GM12865 (cell line): ENCODE data around the gene RTN4R.

Source experiments
- DNase-seq: peaks from one replicate; pipeline ENCODE4 v3.0.0; 2010; ENCODE audit warnings: low read depth
- H3K4me3 ChIP-seq: 2 replicates; pipeline ENCODE4 v1.5.1; 2011; ENCODE audit warnings: mild to moderate bottlenecking, low read depth, low read length, control low read depth
- TF ChIP-seq, protein P1 (sequence below): IDR thresholded peaks from 2 replicates; pipeline ENCODE4 v1.5.1; 2011; ENCODE audit warnings: low read length, control low read depth, low read depth, inconsistent platforms; ENCODE audit not compliant: insufficient read depth; ENCODE audit errors: missing control alignments

The RTN4R gene

DNA sequence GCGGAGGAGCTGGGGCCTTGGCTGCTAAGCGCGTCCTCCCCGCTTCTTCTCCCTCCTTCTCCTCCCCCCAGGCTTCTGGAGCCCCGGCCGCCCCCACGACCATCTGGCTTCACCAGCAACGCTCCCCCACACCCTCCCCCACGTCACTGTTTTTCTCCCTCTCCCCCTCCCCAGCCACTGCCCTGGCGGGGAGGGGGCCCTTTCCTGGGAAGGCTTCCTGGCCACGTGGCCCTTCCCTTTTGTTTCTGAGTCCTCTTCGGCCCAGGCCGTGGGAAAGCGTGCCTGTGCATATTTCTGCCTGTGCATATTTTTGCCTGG, 27.7 kb downstream of the RTN4R start:
- TF ChIP-seq, protein P1, sequence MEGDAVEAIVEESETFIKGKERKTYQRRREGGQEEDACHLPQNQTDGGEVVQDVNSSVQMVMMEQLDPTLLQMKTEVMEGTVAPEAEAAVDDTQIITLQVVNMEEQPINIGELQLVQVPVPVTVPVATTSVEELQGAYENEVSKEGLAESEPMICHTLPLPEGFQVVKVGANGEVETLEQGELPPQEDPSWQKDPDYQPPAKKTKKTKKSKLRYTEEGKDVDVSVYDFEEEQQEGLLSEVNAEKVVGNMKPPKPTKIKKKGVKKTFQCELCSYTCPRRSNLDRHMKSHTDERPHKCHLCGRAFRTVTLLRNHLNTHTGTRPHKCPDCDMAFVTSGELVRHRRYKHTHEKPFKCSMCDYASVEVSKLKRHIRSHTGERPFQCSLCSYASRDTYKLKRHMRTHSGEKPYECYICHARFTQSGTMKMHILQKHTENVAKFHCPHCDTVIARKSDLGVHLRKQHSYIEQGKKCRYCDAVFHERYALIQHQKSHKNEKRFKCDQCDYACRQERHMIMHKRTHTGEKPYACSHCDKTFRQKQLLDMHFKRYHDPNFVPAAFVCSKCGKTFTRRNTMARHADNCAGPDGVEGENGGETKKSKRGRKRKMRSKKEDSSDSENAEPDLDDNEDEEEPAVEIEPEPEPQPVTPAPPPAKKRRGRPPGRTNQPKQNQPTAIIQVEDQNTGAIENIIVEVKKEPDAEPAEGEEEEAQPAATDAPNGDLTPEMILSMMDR = no peak

GRCh38 chr22:20239676-20240446, 28.3 kb downstream of the RTN4R start:
- no peak overlapping the region for H3K4me3 ChIP-seq
- TF ChIP-seq, protein P1 = no peak
- no peak for DNase-seq

More for the DNA sequence above, 27.7 kb downstream of the RTN4R start:
- DNase-seq = no peak
- H3K4me3 ChIP-seq = no peak overlapping the region

GRCh38 chr22:20238901-20239675, 29.0 kb downstream of the RTN4R start:
- DNase-seq = no peak
- TF ChIP-seq, protein P1 = no peak
- H3K4me3 ChIP-seq = no peak overlapping the region

DNA sequence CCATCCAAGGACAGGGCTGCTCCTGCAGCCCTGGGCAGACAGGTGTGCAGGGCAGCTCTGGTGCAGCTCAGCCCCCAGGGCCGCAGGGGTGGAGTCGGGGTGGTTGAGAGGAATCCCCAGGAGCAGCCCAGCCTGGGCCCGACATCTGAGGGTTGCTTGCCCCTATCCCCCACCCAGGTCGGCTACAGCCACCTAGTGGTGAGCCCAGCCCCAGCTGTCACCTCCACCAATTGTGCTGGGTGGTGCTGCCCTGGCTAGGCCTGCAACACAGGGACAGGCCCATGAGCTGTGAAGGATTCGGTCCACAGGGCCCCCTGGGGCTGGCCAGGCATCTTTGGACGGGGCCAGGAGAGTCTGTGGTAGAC, 29.6 kb downstream of the RTN4R start:
- no peak overlapping the region for H3K4me3 ChIP-seq
- TF ChIP-seq, protein P1 = peak; percentile 64
- peak; percentile 58 for DNase-seq

GRCh38 chr22:20237480-20238440, 30.4 kb downstream of the RTN4R start:
- TF ChIP-seq, protein P1 = no peak
- DNase-seq = no peak
- no peak overlapping the region for H3K4me3 ChIP-seq

- no peak for DNase-seq
- H3K4me3 ChIP-seq = no peak overlapping the region
- TF ChIP-seq, protein P1 = no peak
These were observed 31.9 kb downstream of the RTN4R start for GRCh38 chr22:20236052-20236717.
